Hematopoietic multipotent progenitor cell treated with erythropoietin and hydrocortisone succinate and interleukin-3 and kit ligand, for 6 days (in vitro differentiated cells): ENCODE measurements around the gene CD40LG.
A peak's percentile ranks its signal among the peaks of the same experiment; 100 is the strongest.

Experiments
- DNase-seq: peaks from one replicate; pipeline ENCODE4 v3.0.0-alpha.2; 2015

CD40LG gene

GRCh38 chrX:136652822-136653723, 5.1 kb downstream of the CD40LG start:
- DNase-seq: no peak

DNA sequence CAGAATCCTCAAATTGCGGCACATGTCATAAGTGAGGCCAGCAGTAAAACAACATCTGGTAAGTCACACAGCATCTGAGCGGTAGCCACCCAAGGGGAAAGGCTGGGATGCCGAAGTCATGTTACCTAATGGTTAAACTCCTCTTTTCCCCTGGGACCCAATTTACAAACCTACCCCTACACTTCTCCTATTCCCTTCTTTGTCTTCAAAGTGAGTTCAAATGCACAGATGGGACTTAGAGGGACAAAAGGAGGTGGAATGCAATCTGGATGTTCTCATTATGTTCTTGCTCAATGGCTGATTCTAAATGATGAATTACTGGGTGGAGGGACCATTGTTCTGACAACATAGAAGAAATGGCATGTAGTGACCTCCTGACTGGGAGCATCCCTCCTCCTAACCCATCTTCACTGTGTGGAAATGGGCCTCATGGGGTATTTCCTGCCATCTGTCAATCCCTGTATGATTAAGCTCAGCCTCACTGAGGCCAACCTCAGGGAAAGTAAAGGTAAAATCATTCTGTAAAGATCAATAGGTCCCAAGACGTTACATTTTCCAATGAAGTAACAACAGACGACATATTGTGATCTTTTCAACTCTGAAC, 8.5 kb downstream of the CD40LG start:
- no peak for DNase-seq

DNA sequence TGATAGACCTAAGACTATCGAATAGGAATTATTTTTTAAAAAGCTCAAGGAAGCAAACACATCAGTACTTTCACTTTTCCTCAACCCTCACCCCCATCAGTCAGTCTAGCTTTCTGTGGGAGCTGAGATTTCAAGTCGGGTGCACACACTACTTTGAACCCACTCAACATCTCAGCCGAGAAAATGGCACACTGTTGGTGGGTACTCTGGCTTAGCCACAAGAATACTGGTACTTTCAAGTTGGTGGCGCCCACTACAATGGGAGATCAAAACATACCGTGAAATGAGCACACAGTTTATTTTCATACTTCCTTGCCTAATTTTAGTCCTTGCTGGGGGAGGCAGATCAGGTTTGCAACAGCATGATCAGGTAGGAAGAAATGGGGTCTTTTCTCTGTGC, 10.2 kb downstream of the CD40LG start:
- DNase-seq: no peak

- DNase-seq: no peak
Measured at GRCh38 chrX:136659174-136659573, 11.2 kb downstream of the CD40LG start.

GRCh38 chrX:136660896-136661295, 12.9 kb downstream of the CD40LG start:
- DNase-seq: no peak

- no peak for DNase-seq
Measured at GRCh38 chrX:136662104-136662503, 14.1 kb downstream of the CD40LG start.

- DNase-seq: no peak
Measured at GRCh38 chrX:136662976-136663375, 15.0 kb downstream of the CD40LG start.

- DNase-seq: no peak
Measured at GRCh38 chrX:136665258-136665900, 17.4 kb downstream of the CD40LG start.

GRCh38 chrX:136666088-136666487, 18.1 kb downstream of the CD40LG start:
- no peak for DNase-seq

DNA sequence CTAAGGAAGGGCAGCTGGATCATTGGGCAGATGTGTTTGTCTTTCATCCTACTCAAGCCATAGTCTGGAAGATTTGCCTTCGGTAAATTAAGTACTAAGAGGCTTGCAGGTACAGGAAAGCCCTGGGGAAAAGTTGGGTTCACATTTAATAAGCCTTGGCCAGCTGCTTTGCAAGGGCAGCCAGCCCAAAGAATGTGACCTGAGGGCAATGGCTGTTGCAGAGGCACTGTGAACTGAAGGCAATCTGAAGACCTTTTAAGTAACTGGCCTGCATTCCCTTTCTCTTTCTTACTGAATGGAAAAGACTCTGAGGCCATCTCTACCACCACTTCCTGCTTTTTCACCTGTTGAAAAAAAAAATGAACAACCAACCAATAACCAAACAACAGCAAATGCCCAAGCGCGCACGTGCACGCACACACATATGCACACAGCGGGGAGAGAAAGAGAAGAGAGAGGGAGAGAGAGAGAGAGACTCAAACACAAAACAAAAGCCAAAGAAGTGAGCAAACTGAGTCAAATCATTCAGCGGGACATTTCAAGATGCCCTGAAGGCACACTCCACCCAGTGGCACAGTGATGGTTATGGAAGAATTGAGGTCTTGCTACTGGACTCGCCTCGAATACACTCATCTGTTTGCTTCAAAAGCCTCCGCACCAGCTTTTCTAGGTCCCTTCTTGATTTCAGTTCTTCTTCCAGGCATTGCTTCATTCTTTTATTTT, 19.6 kb downstream of the CD40LG start:
- DNase-seq: no peak

- DNase-seq: no peak
Measured at GRCh38 chrX:136671006-136671610, 23.1 kb downstream of the CD40LG start.

- DNase-seq: peak; percentile 41
Measured at GRCh38 chrX:136674270-136674985, 26.5 kb downstream of the CD40LG start.

DNA sequence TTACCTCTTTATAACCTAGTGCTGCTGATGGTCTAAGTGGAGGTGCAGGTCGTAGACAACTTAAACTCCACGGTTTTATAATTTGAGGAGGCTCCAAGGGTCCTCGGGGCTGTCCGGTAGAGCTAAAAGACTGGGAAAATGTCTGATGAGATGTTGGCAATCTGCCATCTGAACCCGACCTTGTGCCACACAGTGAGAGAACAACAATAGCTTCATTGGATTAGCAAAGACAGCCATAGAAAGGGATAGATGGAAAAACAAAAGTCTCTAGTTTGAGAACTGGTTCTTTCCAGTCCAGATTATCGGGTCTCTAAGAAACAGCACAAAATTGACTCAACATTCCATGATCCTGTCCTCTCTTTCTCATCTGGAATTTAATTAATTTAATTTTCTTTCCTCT, 31.6 kb downstream of the CD40LG start:
- no peak for DNase-seq

DNA sequence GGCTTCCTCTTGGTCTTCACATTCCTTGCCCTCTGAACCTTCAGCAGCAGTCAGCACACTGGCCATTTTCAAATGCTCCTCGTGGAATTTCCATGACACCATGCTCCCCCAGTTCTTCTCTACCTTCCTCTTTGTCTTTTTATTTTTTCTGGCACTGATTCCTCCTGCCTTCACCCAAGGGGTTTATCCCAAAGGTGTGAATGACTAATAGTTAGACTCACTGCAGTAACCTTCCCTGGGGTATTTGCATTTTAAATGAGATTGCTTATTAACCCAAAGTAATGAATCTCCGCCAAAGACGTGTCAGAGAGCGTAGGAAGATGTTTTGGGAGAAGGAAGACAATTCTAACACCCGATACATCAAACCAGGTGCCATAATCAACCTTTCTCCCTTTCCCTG, 36.2 kb downstream of the CD40LG start:
- no peak for DNase-seq

- no peak for DNase-seq
Measured at GRCh38 chrX:136687457-136687856, 39.5 kb downstream of the CD40LG start.

- peak; percentile 80 for DNase-seq
Measured at GRCh38 chrX:136689436-136689835, 41.5 kb downstream of the CD40LG start.

DNA sequence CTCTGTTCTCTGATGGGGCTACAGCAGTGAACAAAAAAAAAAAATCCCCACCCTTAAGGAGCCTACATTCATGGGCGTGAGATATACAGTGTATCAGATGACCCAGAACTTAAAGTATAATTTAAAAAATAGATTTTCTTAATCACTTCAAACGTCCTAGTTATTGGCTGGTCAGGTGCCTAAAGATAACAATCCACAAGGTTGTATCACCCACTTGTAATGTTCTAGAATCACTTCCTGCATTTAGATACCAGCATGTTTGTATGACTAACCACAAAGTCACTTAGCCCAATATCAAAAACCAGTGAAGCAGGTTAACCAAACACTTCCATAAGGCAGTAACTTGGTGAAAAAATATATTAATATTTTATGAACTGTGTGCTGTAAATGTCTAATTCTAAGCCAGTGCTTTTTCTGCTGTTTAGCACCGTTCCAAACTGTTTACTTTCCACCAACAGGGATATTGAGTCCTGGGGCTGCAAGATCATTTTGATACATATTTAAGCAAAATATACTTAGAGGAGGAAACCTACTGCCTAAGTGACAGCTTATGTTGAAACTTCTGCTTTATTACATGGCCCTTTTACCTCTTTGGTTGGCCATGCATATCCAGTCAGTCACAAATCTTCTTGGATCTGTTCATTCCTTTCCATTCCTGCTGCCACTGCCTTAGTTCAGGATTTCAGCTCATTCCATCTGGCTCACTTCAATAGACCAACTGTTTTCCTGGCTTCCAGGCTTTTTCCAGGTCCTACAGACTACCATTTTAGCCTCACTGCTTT, 43.3 kb downstream of the CD40LG start:
- DNase-seq: peak; percentile 61

GRCh38 chrX:136692271-136692670, 44.3 kb downstream of the CD40LG start:
- DNase-seq: no peak

DNA sequence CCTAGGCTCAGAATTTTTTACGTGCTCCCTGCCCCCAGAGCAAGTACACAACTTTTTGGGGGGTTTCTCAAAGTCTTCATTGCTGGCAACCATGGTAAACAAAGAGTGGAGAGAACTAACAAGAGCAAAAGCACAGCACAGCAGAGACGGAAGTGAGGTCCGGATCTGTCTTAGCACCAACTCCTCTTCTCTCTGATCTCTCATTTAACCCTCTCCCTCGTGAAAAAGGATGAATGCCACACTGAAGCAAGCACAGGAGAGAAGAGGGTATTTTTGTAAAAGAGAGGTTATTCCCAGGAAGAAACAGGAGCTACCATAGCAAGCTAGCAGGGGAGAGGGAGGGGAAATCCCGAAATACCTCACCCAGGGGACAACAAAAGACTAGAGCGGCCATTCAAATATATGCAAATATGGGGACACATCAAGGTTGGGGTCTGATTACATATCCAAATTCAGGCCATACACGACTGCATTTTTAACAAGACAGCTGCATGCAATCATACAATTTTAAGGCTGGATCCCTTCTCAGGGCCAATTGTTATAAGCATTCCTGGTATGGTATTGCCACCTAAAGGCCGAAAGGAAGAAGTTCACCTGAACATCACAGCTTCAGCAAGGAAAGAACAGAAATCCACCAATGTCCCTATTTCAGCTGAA, 46.6 kb downstream of the CD40LG start:
- DNase-seq: peak; percentile 76

GRCh38 chrX:136697156-136697555, 49.2 kb downstream of the CD40LG start:
- no peak for DNase-seq

DNA sequence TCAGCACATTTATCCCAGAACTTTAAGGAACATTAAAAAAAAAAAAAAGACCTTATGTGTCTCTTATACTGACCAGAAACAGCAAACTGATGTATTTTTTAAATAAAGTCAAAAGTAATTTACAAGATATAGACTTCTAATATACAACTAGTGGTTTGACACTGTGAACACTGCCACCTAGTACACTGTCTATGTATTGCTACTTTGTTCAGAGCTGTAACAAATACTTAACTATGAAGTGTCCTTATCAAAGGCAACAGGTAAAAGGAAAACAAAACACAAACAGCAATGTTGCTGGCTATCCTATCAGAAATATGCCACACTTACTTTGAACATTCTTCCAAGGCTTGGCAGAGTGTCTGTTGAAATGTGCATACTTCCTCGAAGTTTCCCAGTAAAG, 60.4 kb downstream of the CD40LG start:
- DNase-seq: peak; percentile 67
